Cerebellar nuclear complex (tissue), 1 donor: ENCODE measurements around the gene GLRA3.
"Not testable (repeated sequence)": the region's sequence is repeated elsewhere in the genome, so short reads cannot be mapped to it uniquely, and the experiment has no call there.

ENCODE experiments used
- DNase-seq, 2 experiments: peaks; one replicate each; lab custom pipeline; 2025; lab: John Stamatoyannopoulos, UW

The GLRA3 gene

GRCh38 chr4:174714393-174715211 is 114.4 kb downstream of the GLRA3 start:
- no peak for DNase-seq

- no peak for DNase-seq
Measured at GRCh38 chr4:174713821-174714220, 115.2 kb downstream of the GLRA3 start.

- DNase-seq = no peak
Measured at GRCh38 chr4:174713181-174713580, 115.9 kb downstream of the GLRA3 start.

GRCh38 chr4:174709526-174709925 is 119.5 kb downstream of the GLRA3 start:
- DNase-seq = no peak

GRCh38 chr4:174708381-174708780 is 120.7 kb downstream of the GLRA3 start:
- no peak for DNase-seq

- no peak for DNase-seq
Measured at GRCh38 chr4:174707902-174708301, 121.1 kb downstream of the GLRA3 start.

- DNase-seq = no peak
Measured at GRCh38 chr4:174707051-174707676, 121.9 kb downstream of the GLRA3 start.

GRCh38 chr4:174702979-174703478 is 126.0 kb downstream of the GLRA3 start:
- DNase-seq = no peak

- no peak for DNase-seq
Measured at GRCh38 chr4:174699654-174700053, 129.4 kb downstream of the GLRA3 start.

GRCh38 chr4:174697896-174698295 is 131.2 kb downstream of the GLRA3 start:
- no peak for DNase-seq

- no peak for DNase-seq
Measured at GRCh38 chr4:174697202-174697601, 131.8 kb downstream of the GLRA3 start.

- no peak for DNase-seq
Measured at GRCh38 chr4:174696657-174697056, 132.4 kb downstream of the GLRA3 start.

- not testable (repeated sequence) for DNase-seq
Measured at GRCh38 chr4:174691876-174692275, 137.2 kb downstream of the GLRA3 start.

- DNase-seq = no peak
Measured at GRCh38 chr4:174690665-174691064, 138.4 kb downstream of the GLRA3 start.

GRCh38 chr4:174689618-174690017 is 139.4 kb downstream of the GLRA3 start:
- DNase-seq = no peak

- DNase-seq = no peak
Measured at GRCh38 chr4:174686826-174687225, 142.2 kb downstream of the GLRA3 start.

GRCh38 chr4:174681723-174682300 is 147.2 kb downstream of the GLRA3 start:
- DNase-seq = no peak

- DNase-seq = no peak
Measured at GRCh38 chr4:174674305-174674840, 154.7 kb downstream of the GLRA3 start.

GRCh38 chr4:174673865-174674264 is 155.2 kb downstream of the GLRA3 start:
- no peak for DNase-seq

- DNase-seq = no peak
Measured at GRCh38 chr4:174672276-174672675, 156.8 kb downstream of the GLRA3 start.

GRCh38 chr4:174669270-174669669 is 159.8 kb downstream of the GLRA3 start:
- DNase-seq = no peak

- DNase-seq = no peak
Measured at GRCh38 chr4:174665799-174666198, 163.2 kb downstream of the GLRA3 start.

GRCh38 chr4:174663216-174663615 is 165.8 kb downstream of the GLRA3 start:
- no peak for DNase-seq
